Measurements from ENCODE around the gene BHLHA9.

BHLHA9 gene

GRCh38 chr17:1275962-1276736 is 5.9 kb downstream of the BHLHA9 start:
- H3K9me3 ChIP-seq (ENCODE audit: low read depth, low read length), result no peaks in the 10 kb centered on the region
- TF ChIP-seq POLR2AphosphoS5 (IDR thresholded peaks at IDR 0.05; ENCODE audit: borderline replicate concordance, low read depth, low read length) (no peak), EZH2 (IDR thresholded peaks at IDR 0.05) (no peak), FOXP2 (optimal IDR thresholded peaks at IDR 0.05; ENCODE audit: control extremely low read depth, extremely low read length, insufficient read depth) (no peak)
- DNase-seq (ENCODE audit: low read depth, low spot score), result no peak
- H3K36me3 ChIP-seq (ENCODE audit: insufficient read depth, low read length), result no peaks in the 10 kb centered on the region
- no peak overlapping the region for H3K9ac ChIP-seq (ENCODE audit: insufficient read length)
- no peak overlapping the region for H3K27ac ChIP-seq
- H3K4me3 ChIP-seq, result peak overlapping the region; percentile 36; the same call in 1 of the 2 replicates

- Histone ChIP-seq H3K9me3 (ENCODE audit: low read depth, low read length) (no peaks in the 10 kb centered on the region), H3K9ac (ENCODE audit: insufficient read length) (no peak overlapping the region), H3K36me3 (ENCODE audit: insufficient read depth, low read length) (no peaks in the 10 kb centered on the region), H3K4me3 (no peak overlapping the region), H3K27ac (no peak overlapping the region)
- no peak for DNase-seq (ENCODE audit: low read depth, low spot score)
- TF ChIP-seq POLR2AphosphoS5 (IDR thresholded peaks at IDR 0.05; ENCODE audit: borderline replicate concordance, low read depth, low read length), result no peak
- TF ChIP-seq EZH2 (IDR thresholded peaks at IDR 0.05), result no peak
- TF ChIP-seq FOXP2 (optimal IDR thresholded peaks at IDR 0.05; ENCODE audit: control extremely low read depth, extremely low read length, insufficient read depth), result no peak
Measured at GRCh38 chr17:1280652-1281051, 10.4 kb downstream of the BHLHA9 start.

- Histone ChIP-seq H3K9ac (ENCODE audit: insufficient read length) (no peak overlapping the region), H3K36me3 (ENCODE audit: insufficient read depth, low read length) (no peaks in the 10 kb centered on the region), H3K9me3 (ENCODE audit: low read depth, low read length) (no peaks in the 10 kb centered on the region), H3K4me3 (no peak overlapping the region), H3K27ac (no peak overlapping the region)
- no peak for DNase-seq (ENCODE audit: low read depth, low spot score)
- TF ChIP-seq EZH2 (IDR thresholded peaks at IDR 0.05) (no peak), POLR2AphosphoS5 (IDR thresholded peaks at IDR 0.05; ENCODE audit: borderline replicate concordance, low read depth, low read length) (no peak), FOXP2 (optimal IDR thresholded peaks at IDR 0.05; ENCODE audit: control extremely low read depth, extremely low read length, insufficient read depth) (no peak)
Measured at GRCh38 chr17:1286379-1287106, 16.3 kb downstream of the BHLHA9 start.

- no peaks in the 10 kb centered on the region for H3K9me3 ChIP-seq (ENCODE audit: low read depth, low read length)
- TF ChIP-seq POLR2AphosphoS5 (IDR thresholded peaks at IDR 0.05; ENCODE audit: borderline replicate concordance, low read depth, low read length) (no peak), EZH2 (IDR thresholded peaks at IDR 0.05) (no peak), FOXP2 (optimal IDR thresholded peaks at IDR 0.05; ENCODE audit: control extremely low read depth, extremely low read length, insufficient read depth) (no peak)
- H3K36me3 ChIP-seq (ENCODE audit: insufficient read depth, low read length), result no peaks in the 10 kb centered on the region
- DNase-seq (ENCODE audit: low read depth, low spot score), result no peak
- no peak overlapping the region for H3K27ac ChIP-seq
- H3K4me3 ChIP-seq, result no peak overlapping the region
- no peak overlapping the region for H3K9ac ChIP-seq (ENCODE audit: insufficient read length)
Measured at GRCh38 chr17:1289695-1290094, 19.5 kb downstream of the BHLHA9 start.

- Histone ChIP-seq H3K27ac (no peak overlapping the region), H3K9me3 (ENCODE audit: low read depth, low read length) (no peaks in the 10 kb centered on the region), H3K9ac (ENCODE audit: insufficient read length) (no peak overlapping the region), H3K36me3 (ENCODE audit: insufficient read depth, low read length) (no peaks in the 10 kb centered on the region), H3K4me3 (no peak overlapping the region)
- TF ChIP-seq FOXP2 (optimal IDR thresholded peaks at IDR 0.05; ENCODE audit: control extremely low read depth, extremely low read length, insufficient read depth), result no peak
- no peak for TF ChIP-seq EZH2 (IDR thresholded peaks at IDR 0.05)
- no peak for TF ChIP-seq POLR2AphosphoS5 (IDR thresholded peaks at IDR 0.05; ENCODE audit: borderline replicate concordance, low read depth, low read length)
- no peak for DNase-seq (ENCODE audit: low read depth, low spot score)
Measured at GRCh38 chr17:1290676-1291075, 20.4 kb downstream of the BHLHA9 start.

GRCh38 chr17:1294157-1294717 is 24.0 kb downstream of the BHLHA9 start:
- Histone ChIP-seq H3K4me3 (no peak overlapping the region), H3K9me3 (ENCODE audit: low read depth, low read length) (no peaks in the 10 kb centered on the region), H3K9ac (ENCODE audit: insufficient read length) (no peak overlapping the region), H3K27ac (no peak overlapping the region), H3K36me3 (ENCODE audit: insufficient read depth, low read length) (no peaks in the 10 kb centered on the region)
- TF ChIP-seq EZH2 (IDR thresholded peaks at IDR 0.05) (no peak), FOXP2 (optimal IDR thresholded peaks at IDR 0.05; ENCODE audit: control extremely low read depth, extremely low read length, insufficient read depth) (no peak), POLR2AphosphoS5 (IDR thresholded peaks at IDR 0.05; ENCODE audit: borderline replicate concordance, low read depth, low read length) (no peak)
- no peak for DNase-seq (ENCODE audit: low read depth, low spot score)

GRCh38 chr17:1298606-1299005 is 28.4 kb downstream of the BHLHA9 start:
- Histone ChIP-seq H3K9ac (ENCODE audit: insufficient read length) (no peak overlapping the region), H3K36me3 (ENCODE audit: insufficient read depth, low read length) (no peaks in the 10 kb centered on the region), H3K27ac (no peak overlapping the region), H3K4me3 (no peak overlapping the region), H3K9me3 (ENCODE audit: low read depth, low read length) (no peaks in the 10 kb centered on the region)
- TF ChIP-seq POLR2AphosphoS5 (IDR thresholded peaks at IDR 0.05; ENCODE audit: borderline replicate concordance, low read depth, low read length) (no peak), FOXP2 (optimal IDR thresholded peaks at IDR 0.05; ENCODE audit: control extremely low read depth, extremely low read length, insufficient read depth) (no peak), EZH2 (IDR thresholded peaks at IDR 0.05) (no peak)
- DNase-seq (ENCODE audit: low read depth, low spot score), result no peak

Measured in SK-N-MC (cell line).